Activated T-cell treated with anti-CD3 and anti-CD28 coated beads, Interleukin-2, amount 50 U/mL, for 1 hour (primary cell): ENCODE measurements around the gene RASSF5.

Experiments
- DNase-seq: peaks from one replicate; pipeline ENCODE4 v3.0.0-alpha.2; 2020

RASSF5 gene

DNA sequence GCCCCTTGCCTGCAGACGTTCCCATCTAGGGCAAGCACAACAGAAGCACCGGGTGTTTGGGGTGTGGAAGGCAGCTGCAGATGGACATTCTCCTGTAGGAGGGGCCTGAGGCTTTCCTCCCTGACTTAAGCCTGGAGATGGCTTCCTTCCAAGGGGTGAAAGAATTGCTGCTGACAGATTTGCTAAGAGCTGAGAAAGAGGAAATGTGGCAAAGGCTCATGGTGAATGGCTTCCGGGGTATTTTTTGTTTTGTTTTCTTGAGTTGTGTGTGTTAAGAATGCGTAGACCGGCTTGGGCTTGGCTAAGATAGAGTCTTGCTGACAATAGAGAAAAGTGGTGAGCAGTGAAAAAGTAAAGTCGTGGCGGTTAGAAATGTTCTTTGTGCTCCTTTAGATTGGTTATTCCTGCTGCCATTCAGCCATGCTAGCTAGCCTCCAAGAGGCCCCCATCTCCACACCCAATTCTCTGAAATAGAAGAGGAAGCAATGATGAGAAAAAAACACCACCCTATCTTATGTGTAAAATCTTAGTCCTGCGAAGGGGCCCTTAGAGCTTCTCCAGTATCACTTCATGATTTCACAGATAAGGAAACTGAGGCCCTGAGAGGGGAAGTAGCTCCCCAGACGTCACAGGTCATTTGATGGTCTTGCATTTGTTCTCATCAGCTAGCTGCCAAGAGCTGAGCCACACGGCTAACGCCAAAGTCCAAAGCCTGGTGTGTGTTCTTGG is 68.0 kb downstream of the RASSF5 start:
- peak; percentile 51 for DNase-seq

DNA sequence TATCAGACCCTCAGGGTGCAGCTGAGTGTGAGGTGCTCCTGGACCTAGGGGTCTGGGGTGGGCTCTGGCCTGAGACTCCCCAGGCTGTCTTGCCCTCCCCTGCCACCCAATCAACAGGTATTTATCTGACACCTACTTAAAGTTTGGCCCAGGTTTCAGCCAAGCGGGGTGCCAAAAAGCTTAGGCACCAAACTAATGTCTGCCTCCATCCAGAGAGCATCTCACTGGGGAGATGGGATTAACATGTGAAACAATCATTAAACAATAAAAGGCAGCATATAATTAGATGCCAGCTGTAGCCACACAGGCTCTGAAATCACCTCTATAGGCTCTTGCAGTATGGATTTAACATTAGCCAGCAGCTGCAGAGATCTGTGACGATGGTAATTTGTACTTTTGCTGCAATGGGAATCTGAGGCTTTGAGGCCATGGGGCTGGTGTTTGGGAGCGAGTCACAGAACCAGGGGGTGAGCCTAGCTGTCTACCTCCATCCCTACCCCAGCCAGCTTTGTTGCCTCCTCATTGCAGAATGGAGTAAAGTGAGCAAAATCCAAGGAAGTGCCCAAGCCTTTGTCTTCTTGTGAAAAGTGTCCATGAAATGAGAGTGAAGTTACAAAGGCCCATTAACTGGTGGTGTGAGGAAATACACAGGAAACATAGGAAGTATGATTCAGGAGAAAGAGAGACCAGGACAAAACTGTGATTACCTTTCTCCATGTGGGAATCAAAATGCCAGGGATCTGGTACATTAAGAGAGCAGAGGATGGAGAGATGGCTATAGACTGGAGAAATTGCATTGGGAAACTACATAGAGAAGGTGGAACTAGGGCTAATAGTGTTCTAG is 68.8 kb downstream of the RASSF5 start:
- DNase-seq: no peak

DNA sequence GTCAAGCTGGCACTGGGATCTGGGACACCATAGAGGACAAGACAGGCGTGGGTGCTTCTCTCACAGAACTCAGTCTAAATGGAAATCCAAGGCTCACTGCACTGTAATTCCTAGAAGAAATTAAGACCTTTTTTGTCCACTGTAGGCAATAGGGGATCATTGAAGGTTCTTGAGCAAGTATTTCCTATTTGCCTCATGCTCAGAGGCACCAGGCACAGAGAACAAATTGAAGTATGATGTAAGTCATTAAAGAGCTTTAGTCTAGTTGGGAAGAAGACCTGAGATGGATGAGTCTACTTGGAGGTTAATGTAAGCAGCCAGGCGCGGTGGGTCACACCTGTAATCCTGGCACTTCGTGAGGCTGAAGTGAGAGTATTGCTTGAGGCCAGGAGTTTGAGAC is 70.3 kb downstream of the RASSF5 start:
- no peak for DNase-seq

- peak; percentile 52 for DNase-seq
These were observed 71.0 kb downstream of the RASSF5 start for GRCh38 chr1:206578068-206578977.

DNA sequence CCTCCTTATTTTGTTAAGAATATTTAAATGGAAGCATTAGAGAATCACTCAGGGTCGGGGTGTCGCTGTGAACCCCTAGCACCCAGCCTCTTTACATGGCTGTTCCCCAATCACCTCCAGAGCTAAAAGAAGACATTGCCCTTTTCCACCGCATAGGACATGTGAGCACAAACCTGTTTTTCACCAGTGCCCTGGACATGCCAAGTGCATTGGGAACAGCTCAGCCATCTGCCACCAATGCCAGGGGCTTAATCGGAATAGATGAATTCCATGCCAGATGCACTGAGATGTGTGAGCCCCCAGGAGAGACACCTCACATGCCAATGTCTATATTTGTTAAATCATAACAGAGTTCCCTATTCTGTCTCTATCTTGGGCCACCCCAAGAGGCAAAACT is 71.6 kb downstream of the RASSF5 start:
- DNase-seq: peak; percentile 46

- peak; percentile 88 for DNase-seq
These were observed 72.6 kb downstream of the RASSF5 start for GRCh38 chr1:206579747-206580437.

- peak; percentile 68 for DNase-seq
These were observed 73.2 kb downstream of the RASSF5 start for GRCh38 chr1:206580438-206581113.

DNA sequence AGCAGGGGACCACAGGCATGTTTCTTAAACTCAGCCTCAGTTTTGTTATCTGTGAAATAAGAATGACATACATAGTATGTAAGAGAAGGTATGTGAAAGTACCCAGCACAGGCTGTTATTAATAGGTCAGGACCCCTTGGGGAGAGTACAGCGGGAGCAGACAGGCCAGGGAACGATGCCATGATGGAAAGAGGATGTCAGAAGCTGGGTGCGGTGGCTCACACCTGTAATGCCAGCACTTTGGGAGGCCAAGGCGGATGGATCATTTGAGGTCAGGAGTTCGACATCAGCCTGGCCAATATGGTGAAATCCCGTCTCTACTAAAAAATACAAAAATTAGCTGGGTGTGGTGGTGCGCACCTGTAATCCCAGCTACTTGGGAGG is 73.8 kb downstream of the RASSF5 start:
- peak; percentile 45 for DNase-seq

- peak; percentile 82 for DNase-seq
These were observed 74.2 kb downstream of the RASSF5 start for GRCh38 chr1:206581571-206581981.

GRCh38 chr1:206582537-206582936 is 75.2 kb downstream of the RASSF5 start:
- DNase-seq: no peak

DNA sequence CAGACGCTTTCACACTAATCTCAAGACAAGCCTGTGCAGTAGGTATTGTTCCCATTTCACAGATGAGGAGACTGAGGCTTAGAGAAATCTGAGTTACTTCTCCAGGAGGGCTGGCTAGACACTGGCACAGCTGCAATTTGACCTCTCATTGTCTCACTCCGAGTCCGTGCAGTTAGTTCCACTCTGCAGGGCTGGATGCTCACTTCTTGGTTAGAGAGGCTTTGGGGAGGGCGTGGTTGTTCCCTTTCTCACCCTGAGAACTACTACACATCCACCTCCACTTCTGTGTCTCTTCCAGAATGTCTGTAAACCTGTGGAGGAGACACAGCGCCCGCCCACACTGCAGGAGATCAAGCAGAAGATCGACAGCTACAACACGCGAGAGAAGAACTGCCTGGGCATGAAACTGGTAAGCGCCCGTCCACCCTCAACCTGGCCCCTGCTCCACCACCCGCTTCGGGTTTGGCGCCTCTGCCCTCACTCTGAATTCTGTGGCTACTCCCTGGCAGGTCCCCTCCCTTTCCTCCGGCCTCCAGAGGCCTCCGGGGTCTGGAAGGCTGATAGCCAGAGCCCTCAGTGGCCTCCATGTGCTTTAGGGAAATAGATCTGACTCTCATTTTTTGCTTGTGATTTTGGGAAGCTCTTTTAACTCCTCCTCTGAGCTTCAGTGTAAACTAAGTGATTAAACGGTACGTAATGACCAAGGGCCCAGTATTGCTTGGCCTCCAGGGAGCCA is 75.8 kb downstream of the RASSF5 start:
- DNase-seq: peak; percentile 59

GRCh38 chr1:206583707-206584648 is 76.6 kb downstream of the RASSF5 start:
- DNase-seq: peak; percentile 86

- no peak for DNase-seq
These were observed 77.4 kb downstream of the RASSF5 start for GRCh38 chr1:206584683-206585082.

DNA sequence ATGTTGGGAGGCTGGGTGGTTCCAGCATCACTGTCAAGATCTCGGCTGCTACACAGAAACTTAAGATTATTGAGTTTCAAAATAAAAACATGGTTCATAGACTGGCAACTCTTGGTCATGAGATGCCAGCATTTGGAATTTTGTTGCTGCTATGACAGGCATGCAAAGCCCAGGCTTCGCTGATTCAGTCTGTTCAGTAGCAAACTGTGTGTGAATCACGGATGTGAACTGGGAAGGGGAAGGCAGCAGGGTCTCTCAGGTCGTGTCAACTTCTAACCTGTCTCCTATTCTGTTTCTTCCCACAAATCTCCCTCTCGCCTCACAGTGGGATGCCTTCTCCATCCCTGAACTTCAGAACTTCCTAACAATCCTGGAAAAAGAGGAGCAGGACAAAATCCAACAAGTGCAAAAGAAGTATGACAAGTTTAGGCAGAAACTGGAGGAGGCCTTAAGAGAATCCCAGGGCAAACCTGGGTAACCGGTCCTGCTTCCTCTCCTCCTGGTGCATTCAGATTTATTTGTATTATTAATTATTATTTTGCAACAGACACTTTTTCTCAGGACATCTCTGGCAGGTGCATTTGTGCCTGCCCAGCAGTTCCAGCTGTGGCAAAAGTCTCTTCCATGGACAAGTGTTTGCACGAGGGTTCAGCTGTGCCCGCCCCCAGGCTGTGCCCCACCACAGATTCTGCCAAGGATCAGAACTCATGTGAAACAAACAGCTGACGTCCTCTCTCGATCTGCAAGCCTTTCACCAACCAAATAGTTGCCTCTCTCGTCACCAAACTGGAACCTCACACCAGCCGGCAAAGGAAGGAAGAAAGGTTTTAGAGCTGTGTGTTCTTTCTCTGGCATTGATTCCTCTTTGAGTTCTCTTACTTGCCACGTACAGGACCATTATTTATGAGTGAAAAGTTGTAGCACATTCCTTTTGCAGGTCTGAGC is 79.4 kb downstream of the RASSF5 start:
- no peak for DNase-seq

DNA sequence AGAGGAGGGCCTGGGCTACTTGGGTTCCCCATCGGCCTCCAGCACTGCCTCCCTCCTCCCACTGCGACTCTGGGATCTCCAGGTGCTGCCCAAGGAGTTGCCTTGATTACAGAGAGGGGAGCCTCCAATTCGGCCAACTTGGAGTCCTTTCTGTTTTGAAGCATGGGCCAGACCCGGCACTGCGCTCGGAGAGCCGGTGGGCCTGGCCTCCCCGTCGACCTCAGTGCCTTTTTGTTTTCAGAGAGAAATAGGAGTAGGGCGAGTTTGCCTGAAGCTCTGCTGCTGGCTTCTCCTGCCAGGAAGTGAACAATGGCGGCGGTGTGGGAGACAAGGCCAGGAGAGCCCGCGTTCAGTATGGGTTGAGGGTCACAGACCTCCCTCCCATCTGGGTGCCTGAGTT is 80.6 kb downstream of the RASSF5 start:
- no peak for DNase-seq

- DNase-seq: no peak
These were observed 81.2 kb downstream of the RASSF5 start for GRCh38 chr1:206588492-206588891.

DNA sequence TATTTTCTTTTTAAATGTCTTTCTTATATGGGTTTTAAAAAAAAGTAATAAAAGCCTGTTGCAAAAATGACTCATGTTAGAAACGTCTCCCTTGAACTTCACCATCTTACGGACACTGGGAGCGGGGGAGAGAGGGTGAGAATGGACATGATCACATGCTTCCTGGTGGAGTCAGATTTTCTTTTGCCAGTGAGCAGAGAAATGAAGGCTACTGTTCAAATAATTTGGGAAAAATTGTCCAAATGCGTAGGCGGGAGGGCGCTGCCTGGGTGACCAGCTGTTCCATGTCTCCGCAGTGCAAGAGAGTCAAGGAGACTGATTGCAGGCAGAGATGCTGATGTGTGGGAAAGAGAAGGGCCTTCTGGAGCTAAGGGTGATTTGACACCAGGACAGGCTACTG is 81.9 kb downstream of the RASSF5 start:
- DNase-seq: no peak

GRCh38 chr1:206590025-206590758 is 82.9 kb downstream of the RASSF5 start:
- no peak for DNase-seq
